Skeletal muscle tissue (tissue), 4 donors: ENCODE data around the gene SMC2. TPM values are rescaled to one million over a fixed set of nuclear protein-coding genes. Genes with fewer than 3 reads are reported as not detected.

ENCODE experiments used
- H3K27ac ChIP-seq: one replicate; pipeline ENCODE4 v1.7.0; 2013; ENCODE audit warnings: mild to moderate bottlenecking, low read depth, low read length, inconsistent platforms
- H3K27me3 ChIP-seq, 3 donors: one replicate each; pipeline ENCODE4 v1.7.0; 2013; ENCODE audit warnings: low read length in 3 of 3; ENCODE audit not compliant: control insufficient read depth in 3 of 3, insufficient read depth in 3 of 3
- H3K36me3 ChIP-seq, 3 donors: one replicate each; pipeline ENCODE4 v1.7.0; 2013; ENCODE audit warnings: low read length in 3 of 3; ENCODE audit not compliant: control insufficient read depth in 3 of 3, insufficient read depth in 3 of 3
- H3K4me1 ChIP-seq, 3 donors: one replicate each; pipeline ENCODE4 v1.7.0; 2013; ENCODE audit warnings: low read length in 3 of 3, mild to moderate bottlenecking in 3 of 3; ENCODE audit not compliant: control insufficient read depth in 3 of 3, insufficient read depth in 3 of 3
- H3K4me3 ChIP-seq, 3 donors: one replicate each; pipeline ENCODE4 v1.7.0; 2013; ENCODE audit warnings: low read length in 3 of 3
- H3K9ac ChIP-seq, 3 donors: one replicate each; pipeline ENCODE4 v1.7.0; 2013; ENCODE audit warnings: low read length in 3 of 3, mild to moderate bottlenecking in 3 of 3, moderate library complexity in 2 of 3, low read depth in 1 of 3
- H3K9me3 ChIP-seq, 3 donors: one replicate each; pipeline ENCODE4 v1.7.0; 2013; ENCODE audit warnings: low read length in 3 of 3; ENCODE audit not compliant: control insufficient read depth in 3 of 3
- total RNA-seq: library from RNA; depleted of rRNA; stranded (reverse); fragments of >200 nt; gene quantifications from one replicate; pipeline ENCODE4 v1.2.3, GENCODE V29; 2014
- donor health status: Osteomylitis.

Gene SMC2
- 11.5 TPM for total RNA-seq

- peak within 1 kb of the TSS; percentile 84 to 95 (median 88) for H3K4me3 ChIP-seq
- no peaks in the 10 kb centered on the region for H3K9me3 ChIP-seq
- no peaks in the 10 kb centered on the region for H3K36me3 ChIP-seq
- no peaks in the 10 kb centered on the region for H3K27me3 ChIP-seq
- peaks cover 19 to 27% (median 20%) of the 10 kb centered on the region in 3 donors for H3K4me1 ChIP-seq
- H3K27ac ChIP-seq: peak within 1 kb of the TSS; percentile 96
- H3K9ac ChIP-seq: peak within 1 kb of the TSS; percentile 88 to 92 (median 91)
These were observed at the start of gene SMC2 for GRCh38 chr9:104093647-104094533. Gene SMC2, plus strand, starts transcription at chr9:104094309. Its CDS starts 1,076 bp downstream, at chr9:104095385.

- Histone ChIP-seq H3K27ac (no peak overlapping the region), H3K9me3 (no peaks in the 10 kb centered on the region), H3K9ac (no peak overlapping the region), H3K27me3 (no peaks in the 10 kb centered on the region), H3K4me3 (no peak overlapping the region), H3K36me3 (no peaks in the 10 kb centered on the region), H3K4me1 (peaks cover 0 to 5% (median 0%) of the 10 kb centered on the region in 3 donors)
These were observed 25.6 kb upstream of the SMC2 start for GRCh38 chr9:104068546-104068945.

GRCh38 chr9:104069288-104069687 is 24.8 kb upstream of the SMC2 start:
- Histone ChIP-seq H3K27ac (no peak overlapping the region), H3K9ac (no peak overlapping the region), H3K27me3 (no peaks in the 10 kb centered on the region), H3K9me3 (no peaks in the 10 kb centered on the region), H3K4me1 (peaks cover 0 to 6% (median 0%) of the 10 kb centered on the region in 3 donors), H3K4me3 (no peak overlapping the region), H3K36me3 (no peaks in the 10 kb centered on the region)

- Histone ChIP-seq H3K36me3 (no peaks in the 10 kb centered on the region), H3K4me1 (peaks cover 0 to 6% (median 3%) of the 10 kb centered on the region in 3 donors), H3K27me3 (no peaks in the 10 kb centered on the region), H3K4me3 (no peak overlapping the region), H3K9me3 (no peaks in the 10 kb centered on the region), H3K9ac (no peak overlapping the region), H3K27ac (no peak overlapping the region)
These were observed 22.5 kb upstream of the SMC2 start for GRCh38 chr9:104071589-104071988.

- H3K27ac ChIP-seq: no peak overlapping the region
- no peaks in the 10 kb centered on the region for H3K27me3 ChIP-seq
- no peak overlapping the region for H3K4me3 ChIP-seq
- H3K9me3 ChIP-seq: no peaks in the 10 kb centered on the region
- H3K4me1 ChIP-seq: peaks cover 0 to 6% (median 3%) of the 10 kb centered on the region in 3 donors
- no peaks in the 10 kb centered on the region for H3K36me3 ChIP-seq
- no peak overlapping the region for H3K9ac ChIP-seq
These were observed 20.9 kb upstream of the SMC2 start for GRCh38 chr9:104073098-104073769.

- Histone ChIP-seq H3K4me3 (no peak overlapping the region), H3K9ac (no peak overlapping the region), H3K27ac (no peak overlapping the region), H3K9me3 (no peaks in the 10 kb centered on the region), H3K27me3 (no peaks in the 10 kb centered on the region), H3K4me1 (peaks cover 0 to 6% (median 3%) of the 10 kb centered on the region in 3 donors), H3K36me3 (no peaks in the 10 kb centered on the region)
These were observed 20.4 kb upstream of the SMC2 start for GRCh38 chr9:104073770-104074133.

- H3K27ac ChIP-seq: no peak overlapping the region
- no peaks in the 10 kb centered on the region for H3K9me3 ChIP-seq
- H3K9ac ChIP-seq: no peak overlapping the region
- peaks cover 0 to 6% (median 3%) of the 10 kb centered on the region in 3 donors for H3K4me1 ChIP-seq
- H3K27me3 ChIP-seq: no peaks in the 10 kb centered on the region
- H3K36me3 ChIP-seq: no peaks in the 10 kb centered on the region
- no peak overlapping the region for H3K4me3 ChIP-seq
These were observed 19.2 kb upstream of the SMC2 start for GRCh38 chr9:104074876-104075275.

- H3K4me3 ChIP-seq: no peak overlapping the region
- no peak overlapping the region for H3K27ac ChIP-seq
These were observed 18.0 kb upstream of the SMC2 start for GRCh38 chr9:104075801-104076753.

GRCh38 chr9:104078596-104078995 is 15.5 kb upstream of the SMC2 start:
- Histone ChIP-seq H3K27me3 (no peaks in the 10 kb centered on the region), H3K4me3 (no peak overlapping the region), H3K4me1 (peaks cover 0 to 3% (median 1%) of the 10 kb centered on the region in 3 donors)

More at GRCh38 chr9:104075801-104076753, 18.0 kb upstream of the SMC2 start:
- no peaks in the 10 kb centered on the region for H3K36me3 ChIP-seq
- peaks cover 0 to 6% (median 3%) of the 10 kb centered on the region in 3 donors for H3K4me1 ChIP-seq
- H3K27me3 ChIP-seq: no peaks in the 10 kb centered on the region
- no peaks in the 10 kb centered on the region for H3K9me3 ChIP-seq
- H3K9ac ChIP-seq: no peak overlapping the region

More at GRCh38 chr9:104078596-104078995, 15.5 kb upstream of the SMC2 start:
- Histone ChIP-seq H3K36me3 (no peaks in the 10 kb centered on the region), H3K27ac (no peak overlapping the region), H3K9ac (no peak overlapping the region), H3K9me3 (no peaks in the 10 kb centered on the region)
